ENCODE data around the gene B2M. TPM values are rescaled to one million over a fixed set of nuclear protein-coding genes. Genes with fewer than 3 reads are reported as not detected.
"Not testable (repeated sequence)": the region's sequence is repeated elsewhere in the genome, so short reads cannot be mapped to it uniquely, and the experiment has no call there.

B2M gene
- total RNA-seq, 1 donor from 2014 or later: 120 TPM

GRCh38 chr15:44726568-44727484 lies 15.5 kb downstream of the B2M start:
- Mint-ChIP-seq H3K9me3 (no peaks in the 10 kb centered on the region), H3K27me3 (ENCODE audit: insufficient read depth, low read depth) (peaks cover 4% of the 10 kb centered on the region)
- DNase-seq (ENCODE audit: low spot score): no peak

GRCh38 chr15:44727485-44728231 lies 16.3 kb downstream of the B2M start:
- H3K9ac ChIP-seq: no peak overlapping the region
- no peak for TF ChIP-seq EZH2phosphoT487 (IDR thresholded peaks at IDR 0.05)
- TF ChIP-seq EZH2 (IDR thresholded peaks at IDR 0.05): no peak
- TF ChIP-seq, protein P1, sequence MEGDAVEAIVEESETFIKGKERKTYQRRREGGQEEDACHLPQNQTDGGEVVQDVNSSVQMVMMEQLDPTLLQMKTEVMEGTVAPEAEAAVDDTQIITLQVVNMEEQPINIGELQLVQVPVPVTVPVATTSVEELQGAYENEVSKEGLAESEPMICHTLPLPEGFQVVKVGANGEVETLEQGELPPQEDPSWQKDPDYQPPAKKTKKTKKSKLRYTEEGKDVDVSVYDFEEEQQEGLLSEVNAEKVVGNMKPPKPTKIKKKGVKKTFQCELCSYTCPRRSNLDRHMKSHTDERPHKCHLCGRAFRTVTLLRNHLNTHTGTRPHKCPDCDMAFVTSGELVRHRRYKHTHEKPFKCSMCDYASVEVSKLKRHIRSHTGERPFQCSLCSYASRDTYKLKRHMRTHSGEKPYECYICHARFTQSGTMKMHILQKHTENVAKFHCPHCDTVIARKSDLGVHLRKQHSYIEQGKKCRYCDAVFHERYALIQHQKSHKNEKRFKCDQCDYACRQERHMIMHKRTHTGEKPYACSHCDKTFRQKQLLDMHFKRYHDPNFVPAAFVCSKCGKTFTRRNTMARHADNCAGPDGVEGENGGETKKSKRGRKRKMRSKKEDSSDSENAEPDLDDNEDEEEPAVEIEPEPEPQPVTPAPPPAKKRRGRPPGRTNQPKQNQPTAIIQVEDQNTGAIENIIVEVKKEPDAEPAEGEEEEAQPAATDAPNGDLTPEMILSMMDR (IDR thresholded peaks at IDR 0.05): no peak
- peaks cover 33% of the 10 kb centered on the region for H3K27me3 ChIP-seq
- Mint-ChIP-seq H3K4me3 (peak overlapping the region; percentile 58), H3K27ac (no peak overlapping the region), H3K36me3 (peaks cover 12% of the 10 kb centered on the region), H3K27me3 (ENCODE audit: insufficient read depth, low read depth) (peaks cover 4% of the 10 kb centered on the region), H3K9me3 (no peaks in the 10 kb centered on the region), H3K4me1 (peaks cover 22% of the 10 kb centered on the region)
- no peak for DNase-seq (ENCODE audit: low spot score)
- H3K27ac ChIP-seq: no peak overlapping the region
- no peaks in the 10 kb centered on the region for H4K20me1 ChIP-seq (ENCODE audit: low read depth)
- no peaks in the 10 kb centered on the region for H3K79me2 ChIP-seq (ENCODE audit: low read depth)
- H3K4me2 ChIP-seq: no peak overlapping the region
- H3K9me3 ChIP-seq (ENCODE audit: low read depth): no peaks in the 10 kb centered on the region
- H3F3A ChIP-seq (ENCODE audit: low read depth): peaks cover 18% of the 10 kb centered on the region
- no peaks in the 10 kb centered on the region for H3K4me1 ChIP-seq
- no peaks in the 10 kb centered on the region for H3K36me3 ChIP-seq
- H3K4me3 ChIP-seq: no peak overlapping the region
- H2AFZ ChIP-seq (replicated peaks): no peak overlapping the region

More at GRCh38 chr15:44726568-44727484, 15.5 kb downstream of the B2M start:
- H3K4me1 Mint-ChIP-seq: peaks cover 22% of the 10 kb centered on the region
- no peak overlapping the region for H3K9ac ChIP-seq
- no peak overlapping the region for H3K4me2 ChIP-seq
- no peak overlapping the region for H3K27ac ChIP-seq
- H4K20me1 ChIP-seq (ENCODE audit: low read depth): no peaks in the 10 kb centered on the region
- no peaks in the 10 kb centered on the region for H3K4me1 ChIP-seq
- no peaks in the 10 kb centered on the region for H3K36me3 ChIP-seq
- H2AFZ ChIP-seq (replicated peaks): no peak overlapping the region
- H3K4me3 ChIP-seq: no peak overlapping the region
- peaks cover 18% of the 10 kb centered on the region for H3F3A ChIP-seq (ENCODE audit: low read depth)
- no peaks in the 10 kb centered on the region for H3K9me3 ChIP-seq (ENCODE audit: low read depth)
- TF ChIP-seq EZH2phosphoT487 (IDR thresholded peaks at IDR 0.05) (no peak), EZH2 (IDR thresholded peaks at IDR 0.05) (no peak)
- TF ChIP-seq, protein P1 (IDR thresholded peaks at IDR 0.05): no peak
- H3K4me3 Mint-ChIP-seq: no peak overlapping the region
- no peak overlapping the region for H3K27ac Mint-ChIP-seq
- peaks cover 33% of the 10 kb centered on the region for H3K27me3 ChIP-seq
- H3K79me2 ChIP-seq (ENCODE audit: low read depth): no peaks in the 10 kb centered on the region
- H3K36me3 Mint-ChIP-seq: peaks cover 7% of the 10 kb centered on the region

GRCh38 chr15:44728232-44728575 lies 16.9 kb downstream of the B2M start:
- H3K4me1 ChIP-seq; H3K9me3 Mint-ChIP-seq; DNase-seq (ENCODE audit: low spot score); H3K9ac ChIP-seq; H3K36me3 ChIP-seq; H3K27ac ChIP-seq; H3K79me2 ChIP-seq (ENCODE audit: low read depth); H3K9me3 ChIP-seq (ENCODE audit: low read depth); H4K20me1 ChIP-seq (ENCODE audit: low read depth); H3K27me3 Mint-ChIP-seq (ENCODE audit: insufficient read depth, low read depth): not testable (repeated sequence)
- H3K27ac Mint-ChIP-seq: peak overlapping the region; percentile 90
- H3K4me3 Mint-ChIP-seq: peak overlapping the region; percentile 97
- Histone ChIP-seq H3F3A (ENCODE audit: low read depth) (peaks cover 18% of the 10 kb centered on the region), H3K4me2 (peak overlapping the region; percentile 85), H3K27me3 (peaks cover 33% of the 10 kb centered on the region), H3K4me3 (peak overlapping the region; percentile 53), H2AFZ (replicated peaks) (peak overlapping the region; percentile 81)
- peaks cover 12% of the 10 kb centered on the region for H3K36me3 Mint-ChIP-seq
- H3K4me1 Mint-ChIP-seq: peaks cover 22% of the 10 kb centered on the region
